ENCODE data around the gene DIDO1.
A peak's percentile ranks its signal among the peaks of the same experiment; 100 is the strongest.
"Not testable (repeated sequence)": the region's sequence is repeated elsewhere in the genome, so short reads cannot be mapped to it uniquely, and the experiment has no call there.

DIDO1 gene

DNA sequence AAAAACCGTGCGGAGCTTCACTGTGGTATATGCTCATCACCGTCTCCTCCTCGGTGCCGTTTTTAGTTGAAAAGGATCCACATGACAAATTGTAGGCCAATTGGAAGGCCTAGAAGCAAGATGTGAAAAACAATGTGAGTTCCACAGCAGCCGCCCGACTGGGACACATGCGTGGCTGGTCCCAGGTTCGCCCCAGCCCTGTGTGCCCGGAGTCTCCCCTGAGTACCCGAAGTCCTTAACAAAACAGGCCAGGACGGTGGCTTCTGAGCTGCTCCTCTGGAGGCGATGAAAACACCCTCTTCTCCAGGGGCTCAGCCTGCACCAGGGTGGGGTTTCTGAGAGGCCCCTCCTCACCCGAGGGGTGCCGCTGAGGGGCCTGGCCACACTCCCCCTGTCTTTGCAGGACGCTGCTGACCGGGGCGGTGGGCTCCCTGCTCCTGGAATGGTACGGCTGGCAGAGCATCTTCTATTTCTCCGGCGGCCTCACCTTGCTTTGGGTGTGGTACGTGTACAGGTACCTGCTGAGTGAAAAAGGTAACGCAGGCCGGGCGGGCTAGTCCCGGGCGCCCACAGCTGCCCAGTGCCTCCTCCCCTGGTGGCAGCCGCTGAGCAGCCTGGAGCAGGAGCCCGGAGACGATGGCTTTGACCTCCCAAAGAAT, 36.0 kb upstream of the DIDO1 start:
- DNase-seq: no peak

DNA sequence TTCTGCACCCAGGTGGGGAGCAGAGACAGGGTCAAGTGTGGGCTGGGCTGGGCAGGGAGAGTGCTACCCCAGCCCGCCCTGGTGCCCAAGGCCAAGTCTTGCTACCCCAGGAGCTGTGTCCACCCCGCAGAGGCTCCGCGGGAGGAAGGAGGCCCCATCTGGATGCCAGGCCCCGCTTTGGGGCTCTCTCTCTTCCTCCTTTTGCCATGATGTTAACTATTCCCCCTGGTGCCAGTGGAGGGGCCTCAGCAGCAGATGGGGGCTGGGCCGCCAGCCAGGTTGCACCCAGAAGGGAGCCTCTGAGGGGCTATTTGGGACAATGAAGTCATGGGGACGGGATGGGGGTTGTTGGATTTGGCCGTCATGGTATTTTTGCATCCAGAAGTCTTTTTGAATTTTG, 35.5 kb upstream of the DIDO1 start:
- no peak for DNase-seq

DNA sequence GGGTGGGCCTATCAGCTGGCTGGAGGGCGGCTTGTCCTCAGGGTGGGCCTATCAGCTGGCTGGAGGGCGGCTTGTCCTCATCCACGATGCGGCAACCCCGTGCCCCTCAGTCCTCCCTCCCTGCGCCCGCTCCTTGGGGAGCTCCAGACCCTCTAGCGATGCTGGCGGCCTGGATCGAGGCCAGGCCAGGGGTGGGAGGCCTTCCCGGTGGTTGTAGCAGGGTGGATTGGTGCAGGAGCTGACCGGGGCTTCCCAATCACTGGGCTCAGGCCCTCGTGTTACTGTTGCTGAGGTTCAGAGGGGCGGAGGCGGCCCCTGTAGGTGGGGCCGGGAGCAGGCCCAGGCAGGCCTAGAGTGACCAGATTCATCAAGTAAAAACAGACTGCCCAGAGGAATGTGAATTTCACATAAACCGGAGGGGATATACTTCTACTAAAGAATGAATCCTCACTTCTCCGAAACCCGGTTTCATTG, 35.0 kb upstream of the DIDO1 start:
- DNase-seq: no peak

DNA sequence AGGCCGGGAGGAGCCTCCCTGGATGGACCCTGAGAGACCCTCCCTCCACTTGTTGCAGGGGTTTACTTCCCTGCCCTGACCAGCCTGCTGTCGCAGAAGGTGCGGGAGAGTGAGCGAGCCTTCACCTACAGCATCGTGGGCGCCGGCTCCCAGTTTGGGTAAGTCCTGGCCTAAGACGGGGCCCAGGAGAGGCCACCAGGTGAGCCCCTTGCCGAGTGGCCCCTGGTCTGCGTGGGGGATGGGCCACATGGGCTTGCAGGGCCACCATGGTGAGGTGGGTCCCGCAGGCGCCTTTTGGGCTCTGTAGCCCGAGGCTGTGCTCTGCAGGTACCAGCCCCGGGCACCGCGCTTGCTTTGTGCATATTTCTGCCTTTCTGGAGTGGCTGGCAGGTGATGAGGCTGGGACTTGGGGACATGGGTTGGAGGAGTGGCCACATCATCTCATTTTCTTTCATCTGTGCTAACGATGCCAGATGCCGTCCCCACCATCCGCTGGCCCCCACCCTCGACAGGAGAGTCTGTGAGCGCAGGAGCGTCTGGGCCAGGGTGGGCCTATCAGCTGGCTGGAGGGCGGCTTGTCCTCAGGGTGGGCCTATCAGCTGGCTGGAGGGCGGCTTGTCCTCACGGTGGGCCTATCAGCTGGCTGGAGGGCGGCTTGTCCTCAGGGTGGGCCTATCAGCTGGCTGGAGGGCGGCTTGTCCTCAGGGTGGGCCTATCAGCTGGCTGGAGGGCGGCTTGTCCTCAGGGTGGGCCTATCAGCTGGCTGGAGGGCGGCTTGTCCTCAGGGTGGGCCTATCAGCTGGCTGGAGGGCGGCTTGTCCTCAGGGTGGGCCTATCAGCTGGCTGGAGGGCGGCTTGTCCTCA, 34.4 kb upstream of the DIDO1 start:
- not testable (repeated sequence) for DNase-seq

DNA sequence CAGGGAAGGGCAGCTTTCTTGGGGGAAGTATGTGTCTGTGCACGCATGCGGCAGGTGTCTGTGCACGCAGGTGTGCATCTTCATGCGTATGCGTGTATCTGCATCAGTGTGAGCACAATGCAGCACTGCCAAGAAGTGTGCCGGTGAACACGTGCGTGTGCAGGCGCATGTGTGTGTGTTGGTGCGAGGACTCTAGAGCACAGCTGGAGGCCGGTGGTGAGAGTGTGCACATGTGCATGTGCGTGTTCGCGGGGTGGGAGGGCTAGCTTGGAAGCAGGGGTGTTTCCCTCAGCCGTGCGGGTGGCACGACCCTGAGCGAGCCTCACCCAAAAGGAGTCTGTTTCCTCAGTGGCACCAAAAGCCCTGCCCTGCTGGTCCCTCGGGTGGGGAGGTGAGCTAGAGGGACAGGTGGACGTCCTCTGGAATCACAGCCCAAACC, 33.7 kb upstream of the DIDO1 start:
- no peak for DNase-seq

DNA sequence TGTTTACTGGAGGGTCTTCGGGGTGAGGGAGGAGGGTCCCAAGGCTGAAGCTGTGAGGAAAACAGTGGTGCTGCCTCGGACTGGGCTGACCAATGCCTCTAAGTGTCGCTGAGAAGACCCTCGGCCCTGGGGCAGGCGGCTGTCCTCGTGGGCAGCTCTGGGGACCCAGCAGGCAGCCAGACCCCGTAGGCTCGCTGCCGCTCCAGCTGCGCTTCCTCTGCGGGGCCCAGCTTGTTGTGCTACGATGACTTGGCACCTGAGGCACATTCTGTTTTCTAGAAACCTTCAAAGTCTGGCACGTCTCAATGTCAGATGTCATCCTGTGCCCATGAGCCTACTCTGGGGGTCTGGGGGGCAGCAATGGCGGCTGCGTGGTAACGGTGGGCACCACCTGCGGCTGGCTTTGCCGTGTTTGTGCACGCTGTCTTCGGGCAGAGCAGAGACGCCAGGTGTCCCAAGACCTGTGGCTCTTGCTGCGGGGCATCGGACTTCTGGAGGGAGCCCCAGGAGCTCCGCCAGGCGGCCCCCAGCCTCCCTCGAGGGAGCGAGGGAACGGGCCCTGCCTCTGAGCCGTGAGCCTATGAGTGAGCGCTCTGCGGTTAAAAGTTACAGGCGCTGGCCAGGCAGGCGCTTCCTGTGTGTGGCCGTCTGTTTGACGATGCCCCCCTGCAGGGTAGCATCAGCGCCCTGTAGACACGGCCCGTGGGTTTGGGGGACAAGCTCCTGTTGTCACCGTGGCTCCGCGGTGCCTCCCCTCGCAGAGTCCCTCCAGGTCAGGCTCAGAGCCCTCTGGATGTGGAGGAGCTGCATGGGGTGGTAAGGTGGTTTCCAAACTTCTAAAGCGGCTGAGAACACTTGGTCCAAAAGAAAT, 33.0 kb upstream of the DIDO1 start:
- no peak for DNase-seq

DNA sequence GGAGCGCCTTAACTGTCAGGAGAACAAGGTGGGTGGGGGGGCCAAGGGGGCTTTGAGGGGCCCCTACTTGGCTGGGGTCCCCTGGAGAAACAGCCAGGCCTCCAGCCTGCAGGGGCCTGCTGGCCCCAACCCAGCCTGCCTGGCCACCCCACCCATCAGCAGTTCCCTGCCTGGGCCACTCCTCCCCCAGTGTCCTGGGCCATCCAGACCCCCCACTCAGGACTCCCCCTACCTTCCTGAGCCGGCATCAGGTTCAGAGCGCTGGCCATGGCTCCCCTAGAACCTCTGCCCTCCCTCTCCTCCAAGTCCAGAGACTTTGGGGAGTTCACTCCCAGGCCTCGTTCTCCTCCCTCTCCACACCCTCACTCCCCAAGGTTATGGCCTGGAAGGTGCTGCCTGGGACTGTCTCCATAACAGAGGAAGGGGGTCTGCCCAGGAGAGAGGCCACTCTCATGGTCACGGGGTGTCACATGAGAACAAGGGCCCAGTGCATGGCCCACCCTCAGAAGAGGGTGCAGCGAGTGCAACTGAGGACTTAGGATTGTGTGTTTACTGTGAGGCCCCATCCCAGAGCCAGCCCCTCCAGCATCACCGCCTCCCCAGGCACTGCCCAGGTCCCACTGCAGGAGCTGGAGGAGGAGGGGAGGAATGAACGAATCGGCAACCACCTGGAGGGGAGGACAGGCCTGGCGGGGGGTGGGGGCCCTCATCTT, 32.2 kb upstream of the DIDO1 start:
- no peak for DNase-seq

DNA sequence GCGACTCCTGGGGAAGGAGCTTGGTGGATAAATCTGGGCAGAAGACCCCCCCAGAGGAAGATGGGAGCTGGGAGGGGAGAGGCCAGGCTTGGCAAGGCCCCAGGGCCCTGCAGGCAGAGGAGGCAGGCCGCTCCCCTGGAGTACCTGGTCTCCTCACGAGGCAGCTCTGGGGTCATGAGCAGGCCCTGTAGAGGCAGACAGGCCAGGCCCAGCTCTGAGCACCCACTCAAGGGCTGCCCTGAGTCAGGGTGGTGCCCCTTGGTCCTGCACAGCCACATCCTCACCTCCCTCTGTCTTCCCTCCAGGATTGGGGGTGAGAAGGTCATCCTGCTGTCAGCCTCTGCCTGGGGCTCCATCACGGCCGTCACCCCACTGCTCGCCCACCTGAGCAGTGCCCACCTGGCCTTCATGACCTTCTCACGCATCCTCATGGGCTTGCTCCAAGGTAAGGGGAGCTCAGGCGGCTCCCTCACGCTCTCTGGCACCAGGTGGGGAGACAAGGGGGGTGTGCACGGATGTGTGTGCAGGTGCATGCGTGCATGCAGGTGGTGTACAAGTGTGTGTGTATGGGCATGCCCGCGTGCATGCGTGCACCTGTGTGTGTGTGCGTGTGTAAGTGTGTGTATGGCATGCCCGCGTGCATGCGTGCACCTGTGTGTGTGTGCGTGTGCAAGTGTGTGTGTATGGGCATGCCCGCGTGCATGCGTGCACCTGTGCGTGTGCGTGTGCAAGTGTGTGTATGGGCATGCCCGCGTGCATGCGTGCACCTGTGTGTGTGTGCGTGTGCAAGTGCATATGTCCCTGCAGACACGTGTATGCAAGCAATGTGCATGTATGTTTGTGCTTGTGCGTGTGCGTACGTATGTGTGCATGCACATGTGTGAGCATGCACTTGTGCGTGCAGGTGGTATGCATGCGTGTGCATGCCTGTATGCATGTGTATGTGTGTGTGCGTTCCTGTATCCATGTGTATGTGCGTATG, 31.1 kb upstream of the DIDO1 start:
- DNase-seq: no peak

DNA sequence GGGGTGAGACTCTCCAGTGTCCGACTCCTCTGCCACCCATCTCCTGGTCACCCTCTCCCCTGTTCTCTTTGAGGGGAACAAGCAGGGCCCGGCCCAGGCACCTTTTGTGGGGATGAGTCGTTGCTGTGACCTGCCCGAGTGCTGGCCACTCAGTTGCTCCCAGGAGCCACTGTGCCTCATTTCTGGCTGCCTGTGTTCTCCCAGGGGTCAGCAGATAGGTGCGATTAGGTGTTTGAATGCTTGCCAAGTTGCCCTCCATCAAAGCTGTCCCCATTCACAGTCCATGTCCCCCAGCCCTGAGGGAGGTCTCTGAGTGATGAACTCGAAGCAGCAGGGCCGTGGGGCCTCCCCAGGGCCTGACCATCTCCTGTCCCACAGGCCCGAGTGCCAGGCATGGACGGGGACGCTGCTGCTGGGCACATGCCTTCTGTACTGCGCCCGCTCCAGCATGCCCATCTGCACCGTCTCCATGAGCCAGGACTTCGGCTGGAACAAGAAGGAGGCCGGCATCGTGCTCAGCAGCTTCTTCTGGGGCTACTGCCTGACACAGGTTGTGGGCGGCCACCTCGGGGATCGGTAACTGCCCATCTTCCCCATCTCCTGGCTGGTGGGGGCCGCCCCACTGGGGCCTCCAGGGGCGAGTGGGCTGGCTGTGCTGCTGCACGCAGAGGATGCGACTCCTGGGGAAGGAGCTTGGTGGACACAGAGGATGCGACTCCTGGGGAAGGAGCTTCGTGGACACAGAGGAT, 30.3 kb upstream of the DIDO1 start:
- DNase-seq: no peak

DNA sequence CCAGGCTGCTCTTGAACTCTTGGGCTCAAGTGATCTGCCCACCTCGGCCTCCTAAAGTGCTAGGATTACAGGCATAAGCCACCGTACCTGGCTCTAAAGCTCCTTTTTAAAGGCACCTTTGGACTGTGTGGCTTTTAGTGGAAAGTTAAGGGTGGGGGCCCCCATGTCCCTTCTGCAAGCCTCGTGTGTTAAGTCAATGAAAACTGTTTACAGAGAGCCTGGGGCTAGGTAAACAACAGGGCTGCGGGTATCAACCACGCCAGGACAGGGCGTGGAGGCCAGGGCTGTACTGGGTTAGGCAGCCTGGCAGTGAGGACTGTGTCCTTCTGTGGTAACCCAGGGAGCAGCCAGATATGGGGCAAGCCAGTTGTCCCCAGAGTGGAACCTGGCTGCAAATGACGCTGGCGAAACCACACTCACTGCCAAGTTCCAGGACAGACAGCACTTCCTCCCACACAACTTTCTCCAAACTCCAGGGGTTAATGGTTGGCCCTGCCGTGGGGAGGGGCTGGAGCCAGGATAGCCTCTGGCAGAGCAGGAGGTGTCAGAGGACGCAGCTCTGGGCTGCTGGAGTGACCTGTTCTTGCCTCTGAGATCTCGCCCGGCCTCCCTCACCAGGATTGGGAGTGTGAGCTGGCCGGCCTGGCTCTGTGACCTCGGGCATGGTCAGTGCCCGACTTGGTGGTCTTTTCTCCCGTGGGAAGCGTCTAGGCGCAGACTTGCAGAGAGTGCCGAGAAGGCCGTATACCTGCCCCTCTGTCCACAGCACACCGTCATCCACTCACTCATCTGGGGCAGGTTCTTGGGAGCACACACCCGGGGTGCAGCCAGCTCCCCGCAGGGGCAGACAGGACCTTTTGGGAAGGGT, 29.4 kb upstream of the DIDO1 start:
- DNase-seq: no peak

DNA sequence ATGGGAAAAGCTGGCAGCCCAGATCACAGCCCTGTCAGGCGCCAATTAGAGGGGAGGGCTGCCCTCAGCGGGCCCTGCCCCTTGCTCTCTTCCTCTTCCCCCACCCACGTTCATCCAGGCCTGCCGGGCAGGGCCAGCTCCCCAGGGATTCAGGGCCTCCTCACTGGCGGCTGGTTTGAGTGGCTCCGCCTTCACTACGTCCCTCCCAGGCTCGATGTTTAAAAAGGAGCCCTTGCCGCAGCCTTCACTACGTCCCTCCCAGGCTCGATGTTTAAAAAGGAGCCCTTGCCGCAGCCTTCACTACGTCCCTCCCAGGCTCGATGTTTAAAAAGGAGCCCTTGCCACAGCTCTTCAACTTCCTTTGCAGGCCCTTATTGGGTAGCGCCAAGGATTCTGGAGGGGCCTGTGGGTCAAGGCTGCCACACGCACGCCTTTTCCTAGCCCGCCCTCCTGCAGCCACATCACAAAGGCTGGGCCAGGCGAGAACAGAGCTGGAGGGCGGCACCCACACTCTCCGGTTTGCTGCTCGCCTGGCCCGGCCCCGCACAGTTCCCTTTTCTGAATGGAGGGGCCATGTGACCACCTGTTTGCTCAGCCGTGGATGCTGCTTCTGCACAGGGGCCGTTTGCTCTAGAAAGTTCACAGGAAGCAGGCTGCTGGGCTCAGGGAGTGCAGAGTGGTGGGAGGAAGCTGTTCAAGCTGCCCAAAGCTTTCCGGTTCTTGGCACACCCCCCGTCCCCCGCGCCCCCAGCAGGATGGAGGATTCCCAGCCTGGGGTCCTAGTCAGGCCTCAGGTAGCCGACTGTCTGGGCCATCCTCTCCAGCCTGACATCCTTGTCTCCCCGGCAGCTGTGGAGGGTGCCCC, 27.8 kb upstream of the DIDO1 start:
- DNase-seq: peak; percentile 50

DNA sequence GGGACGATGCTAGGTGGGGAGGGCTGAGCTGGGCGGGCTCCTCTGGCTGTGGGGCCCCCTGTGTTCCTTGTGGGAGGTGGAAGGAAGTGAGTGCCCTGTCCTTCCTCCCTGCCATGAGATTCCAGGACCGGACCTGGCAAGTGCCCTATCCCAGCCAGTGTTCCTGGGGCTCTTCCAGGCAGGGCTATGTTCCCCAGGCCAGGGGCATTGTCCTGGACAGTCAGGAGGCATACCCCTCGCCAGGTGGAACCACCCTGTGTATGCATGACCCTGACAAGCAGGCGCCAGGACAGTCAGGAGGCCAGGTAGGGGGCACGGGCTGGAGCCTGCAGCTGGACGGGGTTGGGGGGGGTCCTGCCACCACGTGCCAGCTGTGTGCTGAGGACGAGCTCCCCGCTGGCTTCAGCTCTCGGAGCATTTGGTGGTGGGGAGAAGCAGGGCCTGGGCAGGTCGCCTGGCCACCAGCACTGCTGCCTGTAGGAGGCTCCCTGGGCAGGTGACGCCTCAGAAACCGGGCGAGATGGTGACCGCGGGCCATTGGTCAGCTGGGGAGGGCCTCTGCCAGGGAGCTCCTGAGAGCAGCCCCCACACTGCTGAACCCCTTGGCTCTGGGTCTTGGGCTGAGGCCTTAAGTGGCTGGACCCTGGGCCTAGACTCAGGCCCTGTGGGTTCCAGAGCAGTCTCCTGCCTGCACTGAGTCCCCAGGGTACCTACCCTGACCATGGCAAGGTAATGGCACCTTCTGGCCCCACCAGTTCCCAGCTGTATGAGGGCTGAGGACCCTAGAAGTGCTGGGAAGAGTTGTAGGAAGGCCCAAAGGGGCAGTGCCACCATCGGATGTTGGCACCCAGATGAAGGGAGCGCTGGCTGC, 26.9 kb upstream of the DIDO1 start:
- DNase-seq: no peak

DNA sequence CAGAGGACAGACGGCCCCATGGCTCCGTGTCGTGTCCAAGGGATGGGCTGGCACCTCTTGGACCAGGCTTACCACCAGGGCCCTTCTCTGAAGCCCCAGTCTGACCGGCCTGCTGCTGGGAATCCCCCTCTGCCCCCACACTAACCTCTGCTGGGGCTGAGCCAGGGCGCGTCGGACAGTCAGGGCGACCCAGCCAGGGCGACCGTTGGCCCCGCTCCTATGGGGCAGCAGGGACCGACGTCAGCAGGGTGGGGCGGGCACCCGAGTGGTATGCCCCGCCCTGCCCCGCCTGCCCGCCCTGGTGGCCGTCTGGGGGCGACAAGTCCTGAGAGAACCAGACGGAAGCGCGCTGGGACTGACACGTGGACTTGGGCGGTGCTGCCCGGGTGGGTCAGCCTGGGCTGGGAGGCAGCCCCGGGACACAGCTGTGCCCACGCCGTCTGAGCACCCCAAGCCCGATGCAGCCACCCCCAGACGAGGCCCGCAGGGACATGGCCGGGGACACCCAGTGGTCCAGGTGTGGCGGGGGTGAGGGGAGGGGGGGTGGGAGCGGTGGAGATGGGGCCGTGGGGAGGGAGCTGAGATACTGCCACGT, 26.2 kb upstream of the DIDO1 start, which contains the start of gene SLC17A9:
SLC17A9 (plus strand) TSS at position 337 of the 595 bp plus-strand sequence; CDS start at position 459, 122 bp downstream.
- DNase-seq: peak; percentile 57

DNA sequence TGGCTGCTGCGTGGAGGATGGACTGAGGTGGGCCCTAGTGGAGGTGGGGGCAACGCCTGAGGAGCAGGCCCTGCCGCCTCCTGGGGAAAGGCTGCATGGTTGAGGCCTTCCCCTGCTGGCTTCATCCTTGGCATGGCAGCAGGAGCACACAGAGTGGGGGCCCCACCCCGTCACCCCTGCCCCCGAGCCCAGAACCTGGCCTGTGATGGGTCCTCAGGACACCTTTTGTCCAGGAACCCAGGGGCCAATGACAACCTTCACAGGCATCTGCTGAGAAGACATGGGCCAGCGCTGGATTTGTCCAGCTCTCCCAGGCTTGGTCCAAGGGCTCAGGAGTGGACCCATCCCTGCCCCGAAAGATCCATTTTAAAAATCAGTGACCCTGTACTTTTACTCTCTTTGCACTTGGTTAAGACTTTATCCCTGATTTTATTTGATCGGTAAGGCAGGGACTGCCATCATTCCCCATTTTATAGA, 25.6 kb upstream of the DIDO1 start:
- no peak for DNase-seq

DNA sequence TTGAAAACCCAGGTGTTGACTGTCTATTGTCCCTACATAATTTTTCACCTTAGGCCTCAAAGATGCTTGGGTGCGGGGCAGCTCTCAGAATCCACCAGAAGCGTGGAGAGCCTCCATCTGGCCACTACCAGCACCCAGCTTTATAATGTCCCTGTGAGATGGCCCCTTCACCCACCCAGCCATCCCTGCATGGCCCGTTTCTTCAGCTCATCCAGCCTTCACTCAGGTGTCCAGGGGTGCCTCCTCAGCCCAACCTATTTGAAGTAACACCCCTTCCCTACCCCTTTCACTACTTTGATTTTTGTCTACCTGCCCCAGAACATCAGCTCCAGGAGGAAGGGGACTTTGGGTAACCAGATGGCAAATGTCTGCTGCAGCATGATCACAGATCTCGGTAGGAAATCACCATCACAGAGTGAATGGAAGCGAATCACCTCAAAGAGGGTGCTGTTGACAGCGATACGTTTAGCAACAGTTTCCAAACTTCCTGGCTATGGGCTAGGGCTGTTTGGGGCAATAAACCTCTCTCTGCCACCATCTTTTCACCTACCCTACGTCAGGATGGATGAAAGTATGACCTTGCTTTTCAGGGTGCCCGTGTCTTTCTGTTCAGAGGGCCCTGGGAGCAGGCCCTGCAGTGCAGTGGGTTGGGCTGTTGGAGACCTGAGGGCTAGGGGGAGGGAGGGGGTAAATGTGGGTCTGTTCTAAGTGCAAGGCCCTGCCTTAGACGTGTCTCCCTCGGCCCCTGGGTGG, 25.0 kb upstream of the DIDO1 start:
- DNase-seq: no peak

DNA sequence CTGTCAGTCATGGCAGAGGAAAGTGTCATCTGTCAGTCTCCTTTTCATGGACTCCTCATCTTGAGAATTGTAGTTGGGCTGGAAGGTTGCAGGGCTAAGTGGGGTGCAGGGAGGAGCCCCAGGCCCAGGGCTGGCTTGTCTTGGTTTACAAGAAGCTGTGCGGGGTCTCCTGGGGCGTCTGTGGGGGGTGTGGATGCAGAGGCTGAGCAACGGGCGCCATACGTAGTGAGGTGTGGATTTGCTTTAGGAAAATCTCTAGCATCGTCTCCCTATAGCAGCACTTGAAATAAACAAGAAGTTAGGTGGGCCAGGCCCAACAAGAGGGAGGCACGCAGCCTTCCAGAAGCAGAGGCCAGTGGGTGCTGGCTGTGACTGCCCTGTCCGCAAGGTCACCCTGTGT, 24.4 kb upstream of the DIDO1 start:
- no peak for DNase-seq

All from activated CD8-positive, alpha-beta memory T cell treated with anti-CD3 and anti-CD28 coated beads, Interleukin-2, amount 50 U/mL, for 4 hours (primary cell).